Mucosa of gallbladder (tissue), 1 donor: ENCODE data around the gene ANKRD55. TPM values are rescaled to one million over a fixed set of nuclear protein-coding genes. Genes with fewer than 3 reads are reported as not detected.
A peak's percentile ranks its signal among the peaks of the same experiment; 100 is the strongest.
"Not testable (repeated sequence)": the region's sequence is repeated elsewhere in the genome, so short reads cannot be mapped to it uniquely, and the experiment has no call there.

Experiments used
- DNase-seq: peaks from one replicate; pipeline ENCODE4 v3.0.0-alpha.2; 2020; ENCODE audit warnings: low spot score
- total RNA-seq: library from RNA; stranded (reverse); gene quantifications from one replicate; pipeline ENCODE4 v1.2.1, GENCODE V29; 2021
- donor health status: DM: no; HTN: no; CAD: no.

ANKRD55 gene
- total RNA-seq, 1 donor from 2014 or later, result 0.20 TPM

- DNase-seq, result no peak
Measured at GRCh38 chr5:56253126-56253525, 20.0 kb upstream of the ANKRD55 start.

DNA sequence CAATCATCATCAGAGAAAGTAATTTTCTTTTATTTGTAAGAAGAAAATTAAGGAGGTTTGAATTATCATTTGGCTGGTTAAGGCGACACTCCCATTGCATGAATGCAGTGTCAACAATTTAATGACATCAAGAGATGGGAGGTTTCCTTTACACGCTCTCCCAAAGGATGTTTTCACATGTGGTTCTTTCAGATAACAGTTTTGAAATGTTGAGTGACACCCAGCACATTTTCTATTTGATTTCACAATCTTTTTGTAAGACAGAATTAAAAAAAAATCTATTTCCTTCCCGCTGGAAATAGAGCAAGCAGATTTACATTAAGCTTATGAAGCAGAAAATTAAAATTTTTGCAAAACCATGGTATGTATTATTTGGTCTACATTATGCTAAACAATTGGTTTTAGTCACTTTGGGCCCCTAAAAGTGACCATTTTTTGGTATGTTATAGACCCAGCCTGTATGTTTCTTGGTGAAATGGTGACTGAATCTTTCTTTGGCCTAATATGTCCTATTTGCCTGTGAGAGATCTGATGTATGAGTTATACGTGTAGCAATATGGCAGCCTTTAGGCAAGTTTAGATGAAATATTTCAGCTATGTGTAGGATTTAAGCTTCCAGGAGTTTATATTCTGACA lies 18.9 kb upstream of the ANKRD55 start:
- no peak for DNase-seq

DNA sequence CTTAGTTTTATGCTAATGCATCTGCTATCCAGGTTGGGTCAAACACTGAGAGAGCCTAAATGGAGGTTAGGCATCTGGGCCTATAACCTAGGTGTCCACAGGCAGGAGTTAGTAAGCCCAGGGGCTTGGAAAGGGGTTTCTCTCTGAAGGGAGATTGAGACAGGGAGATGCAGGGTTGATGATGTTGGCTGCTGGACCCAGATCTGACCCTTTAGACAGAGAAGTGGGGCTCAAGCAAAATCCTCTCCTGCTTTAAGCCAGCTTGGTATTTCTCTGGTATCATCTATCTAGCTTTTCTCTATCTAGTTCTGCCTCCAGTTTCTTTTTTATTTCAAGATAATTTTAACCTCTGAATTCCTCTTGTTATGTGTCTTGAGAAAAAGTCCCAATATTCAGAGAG lies 18.3 kb upstream of the ANKRD55 start:
- DNase-seq, result no peak

- DNase-seq, result no peak
Measured at GRCh38 chr5:56250011-56250410, 16.9 kb upstream of the ANKRD55 start.

GRCh38 chr5:56249085-56249484 lies 16.0 kb upstream of the ANKRD55 start:
- DNase-seq, result not testable (repeated sequence)

- DNase-seq, result no peak
Measured at GRCh38 chr5:56247592-56247991, 14.5 kb upstream of the ANKRD55 start.

DNA sequence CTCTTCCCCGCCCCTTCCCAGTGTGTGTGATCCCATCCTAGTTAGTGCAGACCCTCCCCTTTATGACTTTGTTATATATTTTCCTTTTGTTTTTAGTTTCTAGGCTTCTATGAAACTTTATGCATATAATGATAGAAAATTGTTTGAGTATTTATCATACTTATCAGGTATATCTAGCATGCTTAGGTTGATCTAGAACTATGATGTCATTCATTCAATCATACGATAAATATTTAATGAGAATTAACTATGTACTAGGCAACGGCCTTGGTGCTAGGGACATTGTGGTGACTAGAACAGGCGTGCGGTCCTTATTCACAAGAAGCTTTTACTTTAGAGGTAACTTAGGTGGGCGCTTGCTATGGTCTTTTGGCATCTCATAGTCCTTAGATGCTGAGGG lies 13.6 kb upstream of the ANKRD55 start:
- no peak for DNase-seq

GRCh38 chr5:56245481-56245880 lies 12.4 kb upstream of the ANKRD55 start:
- DNase-seq, result no peak

GRCh38 chr5:56244627-56245026 lies 11.5 kb upstream of the ANKRD55 start:
- DNase-seq, result no peak

DNA sequence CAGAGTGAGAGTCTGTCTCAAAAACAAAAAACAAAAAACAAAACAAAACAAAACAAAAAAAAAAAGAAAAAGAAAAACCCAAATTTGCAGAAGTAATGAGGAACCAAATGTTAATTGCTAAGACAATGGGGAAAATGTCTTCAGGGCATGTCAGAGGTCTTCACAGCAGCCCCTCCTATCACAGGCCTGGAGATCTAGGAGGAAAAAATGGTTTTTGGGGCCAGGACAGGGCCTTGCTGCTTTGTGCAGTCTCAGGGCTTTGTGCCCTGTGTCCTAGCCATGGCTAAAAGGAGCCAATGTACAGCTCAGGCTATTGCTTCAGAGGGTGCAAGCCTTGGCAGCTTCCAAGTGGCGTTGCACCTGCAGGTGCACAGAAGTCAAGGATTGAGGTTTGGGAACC lies 9.1 kb upstream of the ANKRD55 start:
- DNase-seq, result not testable (repeated sequence)

- no peak for DNase-seq
Measured at GRCh38 chr5:56232538-56232937, 592 bp downstream of the ANKRD55 start.

DNA sequence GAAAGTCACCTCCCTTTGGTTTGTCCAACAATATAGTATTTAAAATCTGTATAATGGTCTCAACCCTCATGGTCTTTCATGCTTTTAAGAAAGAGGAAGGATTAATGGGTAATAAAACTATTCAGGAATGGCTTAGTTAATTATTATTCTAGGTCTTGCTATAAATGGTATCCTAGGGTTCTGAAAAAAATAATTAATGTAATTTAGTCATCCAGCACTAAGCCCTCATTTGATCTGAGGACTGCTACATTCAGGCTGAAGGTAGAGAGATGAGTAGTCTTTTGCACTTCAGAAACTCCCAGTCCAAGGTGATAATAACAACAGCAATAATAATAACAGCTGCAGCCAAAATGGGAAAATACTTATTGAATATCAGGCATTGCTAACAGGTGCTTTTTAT lies 2.6 kb downstream of the ANKRD55 start:
- no peak for DNase-seq

DNA sequence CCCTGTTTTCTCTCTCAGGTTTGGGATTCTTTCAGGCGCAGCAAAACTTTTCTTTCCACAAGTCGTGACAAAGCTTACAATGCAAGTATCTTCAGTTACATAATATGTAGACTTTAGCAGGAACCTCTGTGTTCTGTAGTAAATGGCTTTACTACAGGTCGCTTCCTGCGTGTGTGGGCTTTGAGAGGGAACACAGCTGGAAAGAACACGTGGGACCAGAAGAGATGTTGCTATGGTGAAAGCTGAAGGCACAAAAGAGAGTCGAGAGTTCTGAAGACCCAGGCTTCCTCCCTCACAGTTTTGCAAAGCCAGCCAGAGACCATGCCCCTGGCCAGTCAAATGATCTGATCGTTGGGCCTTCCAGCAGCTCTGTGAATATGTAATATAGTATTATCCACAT lies 4.0 kb downstream of the ANKRD55 start:
- no peak for DNase-seq

GRCh38 chr5:56228631-56229030 lies 4.5 kb downstream of the ANKRD55 start:
- no peak for DNase-seq

- DNase-seq, result no peak
Measured at GRCh38 chr5:56227691-56228090, 5.4 kb downstream of the ANKRD55 start.

- DNase-seq, result not testable (repeated sequence)
Measured at GRCh38 chr5:56223298-56223697, 9.8 kb downstream of the ANKRD55 start.

GRCh38 chr5:56221601-56222000 lies 11.5 kb downstream of the ANKRD55 start:
- not testable (repeated sequence) for DNase-seq

DNA sequence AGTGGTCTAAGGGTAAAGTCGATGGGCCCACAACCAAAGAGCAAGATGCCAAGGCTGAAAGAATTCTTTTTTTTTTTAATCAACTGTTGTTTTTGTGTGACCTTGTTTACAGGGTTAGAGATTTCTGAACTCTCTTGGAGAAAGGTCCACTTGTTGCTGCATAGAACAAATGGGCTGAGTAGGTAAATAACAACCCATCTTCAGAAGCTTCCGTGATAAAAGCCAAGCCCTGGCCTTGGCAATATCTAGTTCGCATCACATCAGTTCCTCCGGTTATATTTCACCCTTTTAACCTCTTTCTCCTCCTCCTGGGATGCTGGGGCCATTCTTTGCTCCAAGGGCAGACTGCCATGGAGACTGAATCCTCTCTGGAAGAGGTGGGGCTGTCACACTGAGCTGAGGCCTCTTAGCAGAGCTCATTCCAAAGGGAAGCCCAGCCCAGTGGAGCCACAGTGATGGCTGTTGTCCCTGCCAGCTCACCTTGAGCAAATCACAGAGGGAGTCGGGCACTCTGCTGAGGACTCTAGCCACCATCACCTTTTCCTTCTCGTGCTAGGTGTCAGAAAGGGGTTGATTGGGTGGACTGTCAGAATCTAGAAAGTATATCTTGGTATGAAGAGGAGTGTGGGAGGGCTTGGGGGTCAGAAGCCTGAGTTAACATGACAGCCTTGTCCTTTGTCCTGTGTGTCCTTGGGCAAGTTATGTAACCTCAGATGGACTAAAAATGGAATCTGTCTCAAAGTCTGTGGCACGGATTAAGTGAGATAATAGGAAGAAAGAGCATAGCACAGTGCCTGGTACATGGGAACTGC lies 17.9 kb downstream of the ANKRD55 start:
- no peak for DNase-seq

- DNase-seq, result not testable (repeated sequence)
Measured at GRCh38 chr5:56213886-56214535, 19.1 kb downstream of the ANKRD55 start.

GRCh38 chr5:56212130-56212879 lies 20.8 kb downstream of the ANKRD55 start:
- no peak for DNase-seq

DNA sequence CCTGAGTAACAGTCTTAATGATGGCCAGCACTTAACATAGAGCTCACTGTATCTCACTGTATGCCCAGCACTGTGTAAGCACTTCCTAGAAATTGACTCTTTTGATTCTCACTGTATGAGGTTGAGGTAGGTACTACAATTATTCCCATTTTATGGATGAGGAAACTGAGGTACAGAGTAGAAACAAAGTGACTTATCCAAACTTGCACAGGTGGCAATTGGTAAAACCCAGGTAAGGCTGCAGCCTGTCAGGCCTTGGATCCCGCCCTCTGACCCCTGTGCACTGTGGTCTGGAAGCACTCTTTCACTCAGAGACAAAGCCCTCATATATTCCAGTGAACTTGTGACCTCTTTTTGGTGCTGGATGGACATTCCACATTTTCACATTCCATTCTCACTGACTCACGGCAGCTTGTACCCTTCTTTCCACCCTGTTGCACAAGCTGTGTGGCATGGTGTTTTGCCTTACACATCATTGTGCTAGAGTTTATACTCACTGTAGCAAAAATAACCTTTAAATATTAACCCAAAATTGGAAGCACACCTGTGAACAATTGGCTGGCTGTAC lies 21.7 kb downstream of the ANKRD55 start:
- DNase-seq, result peak; percentile 26

DNA sequence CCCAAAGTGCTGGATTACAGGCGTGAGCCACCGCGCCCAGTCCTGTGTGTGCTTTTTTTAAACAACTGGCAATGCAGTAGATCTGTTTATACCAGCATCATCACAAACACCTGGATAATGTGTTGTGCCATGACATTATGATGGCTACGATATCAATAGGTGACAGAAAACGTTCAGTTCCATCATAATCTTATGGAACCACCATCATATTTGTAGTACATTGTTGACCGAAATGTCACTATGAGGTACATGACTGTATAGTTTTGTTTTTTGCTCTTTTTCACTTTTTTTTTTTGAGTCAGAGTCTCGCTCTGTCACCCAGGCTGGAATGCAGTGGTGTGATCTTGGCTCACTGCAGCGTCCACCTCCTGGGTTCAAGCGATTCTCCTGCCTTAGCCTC lies 24.4 kb downstream of the ANKRD55 start:
- no peak for DNase-seq
